ENCODE results near the gene OVAAL.

Gene OVAAL

GRCh38 chr1:180615493-180616290 is 56.9 kb downstream of the OVAAL start:
- Histone ChIP-seq H3K4me2 (ENCODE audit: low read length) (no peak overlapping the region), H3K9me3 (ENCODE audit: control insufficient read depth, insufficient read depth, low read length) (no peaks in the 10 kb centered on the region), H3K4me3 (ENCODE audit: low read length) (no peak overlapping the region), H3K4me1 (ENCODE audit: control insufficient read depth, low read length) (peaks cover 14% of the 10 kb centered on the region), H4K20me1 (ENCODE audit: control insufficient read depth, insufficient read depth, low read depth, low read length) (no peaks in the 10 kb centered on the region), H3K9me2 (replicated peaks; ENCODE audit: control insufficient read depth, low read length) (no peaks in the 10 kb centered on the region), H3K27ac (ENCODE audit: low read depth, low read length) (no peak overlapping the region), H3K79me2 (ENCODE audit: control insufficient read depth, low read length) (no peaks in the 10 kb centered on the region), H3K36me3 (ENCODE audit: control insufficient read depth, low read length) (no peaks in the 10 kb centered on the region), H3F3A (ENCODE audit: control insufficient read depth, insufficient read depth) (no peaks in the 10 kb centered on the region; the same call in 1 of the 2 replicates), H3K27me3 (ENCODE audit: control insufficient read depth, low read length) (no peaks in the 10 kb centered on the region)
- no peak for TF ChIP-seq CTCF (IDR thresholded peaks at IDR 0.05; ENCODE audit: low read depth, low read length, poor library complexity, severe bottlenecking)
- TF ChIP-seq EZH2phosphoT487 (IDR thresholded peaks at IDR 0.05; ENCODE audit: borderline replicate concordance, low read length): no peak

Measured in DOHH2 (cell line).